HEK293T (cell line): ENCODE measurements around the gene MRGPRF.

Experiments
- ARNT ChIP-seq: fragments of 450-650 bp; IDR thresholded peaks from 2 replicates; pipeline ENCODE4 v1.6.1; 2017; ENCODE audit warnings: mild to moderate bottlenecking
- BHLHE40 ChIP-seq: fragments of 450-650 bp; IDR thresholded peaks from 2 replicates; pipeline ENCODE4 v1.6.1; 2016; ENCODE audit warnings: mild to moderate bottlenecking, moderate library complexity, borderline replicate concordance
- CTBP1 ChIP-seq: fragments of 450-650 bp; IDR thresholded peaks from 2 replicates; pipeline ENCODE4 v1.6.1; 2016; ENCODE audit warnings: borderline replicate concordance
- ELF4 ChIP-seq: fragments of 450-650 bp; IDR thresholded peaks from 2 replicates; pipeline ENCODE4 v1.6.1; 2017; ENCODE audit warnings: antibody characterized with exemption
- FOXA1 ChIP-seq: fragments of 450-650 bp; IDR thresholded peaks from 2 replicates; pipeline ENCODE4 v1.6.1; 2016; ENCODE audit warnings: mild to moderate bottlenecking
- FOXK2 ChIP-seq: fragments of 450-650 bp; IDR thresholded peaks from 2 replicates; pipeline ENCODE4 v1.6.1; 2016; ENCODE audit warnings: mild to moderate bottlenecking
- FOXM1 ChIP-seq: fragments of 450-650 bp; IDR thresholded peaks from 2 replicates; pipeline ENCODE4 v1.6.1; 2017; ENCODE audit warnings: mild to moderate bottlenecking, borderline replicate concordance
- HDGF ChIP-seq: fragments of 450-650 bp; IDR thresholded peaks from 2 replicates; pipeline ENCODE4 v1.6.1; 2017; ENCODE audit warnings: antibody characterized with exemption, borderline replicate concordance
- L3MBTL2 ChIP-seq: fragments of 450-650 bp; conservative IDR thresholded peaks from 2 replicates; pipeline ENCODE4 v1.6.1; 2016; ENCODE audit warnings: mild to moderate bottlenecking
- NFRKB ChIP-seq: fragments of 450-650 bp; IDR thresholded peaks from 2 replicates; pipeline ENCODE4 v1.6.1; 2016; ENCODE audit warnings: mild to moderate bottlenecking, moderate library complexity
- SP1 ChIP-seq: fragments of 450-650 bp; IDR thresholded peaks from 2 replicates; pipeline ENCODE4 v1.6.1; 2017
- SUZ12 ChIP-seq: fragments of 450-650 bp; IDR thresholded peaks from 2 replicates; pipeline ENCODE4 v1.6.1; 2016; ENCODE audit warnings: mild to moderate bottlenecking
- TARDBP ChIP-seq: fragments of 450-650 bp; IDR thresholded peaks from 2 replicates; pipeline ENCODE4 v1.6.1; 2016
- TF ChIP-seq, protein P1 (sequence below): fragments of 450-650 bp; IDR thresholded peaks from 2 replicates; pipeline ENCODE4 v1.6.1; 2016

GRCh38 chr11:69000831-69001242 is 12.2 kb downstream of the MRGPRF start:
- TF ChIP-seq FOXK2 (no peak), FOXM1 (no peak), SP1 (no peak), ELF4 (no peak), ARNT (no peak), HDGF (no peak), L3MBTL2 (no peak), SUZ12 (no peak), FOXA1 (no peak), BHLHE40 (no peak), CTBP1 (no peak), NFRKB (no peak), TARDBP (no peak)
- TF ChIP-seq, protein P1, sequence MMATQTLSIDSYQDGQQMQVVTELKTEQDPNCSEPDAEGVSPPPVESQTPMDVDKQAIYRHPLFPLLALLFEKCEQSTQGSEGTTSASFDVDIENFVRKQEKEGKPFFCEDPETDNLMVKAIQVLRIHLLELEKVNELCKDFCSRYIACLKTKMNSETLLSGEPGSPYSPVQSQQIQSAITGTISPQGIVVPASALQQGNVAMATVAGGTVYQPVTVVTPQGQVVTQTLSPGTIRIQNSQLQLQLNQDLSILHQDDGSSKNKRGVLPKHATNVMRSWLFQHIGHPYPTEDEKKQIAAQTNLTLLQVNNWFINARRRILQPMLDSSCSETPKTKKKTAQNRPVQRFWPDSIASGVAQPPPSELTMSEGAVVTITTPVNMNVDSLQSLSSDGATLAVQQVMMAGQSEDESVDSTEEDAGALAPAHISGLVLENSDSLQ, result no peak
